Left lung (tissue), 14 donors: ENCODE data around the gene ZNF853. TPM values are rescaled to one million over a fixed set of nuclear protein-coding genes. Genes with fewer than 3 reads are reported as not detected.

Source experiments
- ATAC-seq: fragments of 200-7000 bp; cut with Tn5 transposase; one replicate; pipeline ENCODE4 v1.9.1; 2020; ENCODE audit warnings: moderate library complexity
- DNase-seq, 4 donors: peaks; one replicate each; pipeline ENCODE4 v3.0.0-alpha.2; 2013 to 2020
- H3K27ac ChIP-seq, 2 donors: fragments of 200-600 bp; sonication (generic) in 1 of 2; one replicate each; pipeline versions ENCODE4 v1.5.0 to v1.8.0; 2020 to 2021
- H3K27me3 ChIP-seq, 2 donors: fragments of 200-600 bp; sonication (generic) in 1 of 2; one replicate each; pipeline versions ENCODE4 v1.5.0 to v1.8.0; 2020 to 2021
- H3K36me3 ChIP-seq, 2 donors: fragments of 200-600 bp; sonication (generic) in 1 of 2; one replicate each; pipeline versions ENCODE4 v1.5.0 to v1.8.0; 2020 to 2021
- H3K4me1 ChIP-seq, 2 donors: fragments of 200-600 bp; one replicate each; pipeline ENCODE4 v1.8.0; 2021
- H3K4me3 ChIP-seq, 2 donors: fragments of 200-600 bp; sonication (generic) in 1 of 2; one replicate each; pipeline versions ENCODE4 v1.5.0 to v1.8.0; 2020 to 2021; ENCODE audit warnings: mild to moderate bottlenecking in 1 of 2
- H3K9me3 ChIP-seq, 2 donors: fragments of 200-600 bp; sonication (generic) in 1 of 2; one replicate each; pipeline versions ENCODE4 v1.5.0 to v1.8.0; 2020 to 2021
- intact Hi-C, 2 donors: fragments of 100-400 bp; cut with DNase I; formaldehyde crosslinking; loops; one replicate each; pipeline versions ENCODE4 v1.11.2 to v1.14.2; 2022
- long read RNA-seq, 12 donors: library from polyadenylated mRNA in 2 of 12; unstranded in 2 of 12; transcript quantifications; one replicate each; pipeline ENCODE4 v2.0.0 and lab custom pipeline, GENCODE V29; 2019 to 2026
- polyA plus RNA-seq, 6 donors: library from polyadenylated mRNA; unstranded; fragments of 120-200 nt; gene quantifications; one replicate each; pipeline ENCODE4 v1.2.1, GENCODE V29; 2013; ENCODE audit not compliant: insufficient read length in 6 of 6
- total RNA-seq, 2 donors: library from RNA; stranded (reverse); fragmentation: NEBNext Ultra II Directional; extraction: Animal tissue kit (Norgen Biotek cat#: 25700); gene quantifications; one replicate each; pipeline ENCODE4 v1.2.1, GENCODE V29; 2021
- TF ChIP-seq, protein P1 (sequence below), 2 donors: fragments of 200-600 bp; sonication (generic) in 1 of 2; IDR thresholded peaks; one replicate each; pipeline versions ENCODE4 v1.5.0 to v1.8.0; 2021; ENCODE audit warnings: antibody characterized with exemption in 2 of 2
- donor health status: DM: no; HTN: yes; CAD: no.
- donor health status: DM: no; HTN: no; CAD: no.

The ZNF853 gene
- 1 to 10 TPM; 3.4 to 3.6 TPM for total RNA-seq
- polyA plus RNA-seq: 10 to 100 TPM; 11.2 to 17.5 (median 15.5) TPM
- long read RNA-seq, donor 1, transcript ZNF853-201 (3 exons, 3,857 nt): major isoform, 6 of 16 reads
- long read RNA-seq, donor 1, partial matches to known transcripts: 0 of 16 reads
- long read RNA-seq, donor 1, other reads (novel, unspliced or antisense): 10 of 16 reads
- long read RNA-seq, donor 2, partial matches to known transcripts: 8 of 22 reads
- long read RNA-seq, donor 2, other reads (novel, unspliced or antisense): 12 of 22 reads
- long read RNA-seq, donor 3, partial matches to known transcripts: 15 of 17 reads
- long read RNA-seq, donor 3, other reads (novel, unspliced or antisense): 0 of 17 reads
- long read RNA-seq, donor 4: 0 reads
- long read RNA-seq, donor 5, partial matches to known transcripts: 0 of 11 reads
- long read RNA-seq, donor 5, other reads (novel, unspliced or antisense): 8 of 11 reads
- long read RNA-seq, donor 6, transcript ZNF853-201 (3 exons, 3,857 nt): major isoform, 5 of 29 reads
- long read RNA-seq, donor 6, partial matches to known transcripts: 19 of 29 reads
- long read RNA-seq, donor 6, other reads (novel, unspliced or antisense): 5 of 29 reads
- long read RNA-seq, donor 7, partial matches to known transcripts: 0 of 2 reads
- long read RNA-seq, donor 7, other reads (novel, unspliced or antisense): 0 of 2 reads
- long read RNA-seq, donor 8, transcript ZNF853-201 (3 exons, 3,857 nt): major isoform, 5 of 23 reads
- long read RNA-seq, donor 8, partial matches to known transcripts: 18 of 23 reads
- long read RNA-seq, donor 8, other reads (novel, unspliced or antisense): 0 of 23 reads
- long read RNA-seq, donor 9: 0 reads
- long read RNA-seq, donor 10: 0 reads
- long read RNA-seq, donor 11, transcript ZNF853-201 (3 exons, 3,857 nt): major isoform, 10 of 111 reads
- long read RNA-seq, donor 11, partial matches to known transcripts: 81 of 111 reads
- long read RNA-seq, donor 11, other reads (novel, unspliced or antisense): 20 of 111 reads
- long read RNA-seq, donor 12, partial matches to known transcripts: 18 of 30 reads
- long read RNA-seq, donor 12, other reads (novel, unspliced or antisense): 8 of 30 reads

DNA sequence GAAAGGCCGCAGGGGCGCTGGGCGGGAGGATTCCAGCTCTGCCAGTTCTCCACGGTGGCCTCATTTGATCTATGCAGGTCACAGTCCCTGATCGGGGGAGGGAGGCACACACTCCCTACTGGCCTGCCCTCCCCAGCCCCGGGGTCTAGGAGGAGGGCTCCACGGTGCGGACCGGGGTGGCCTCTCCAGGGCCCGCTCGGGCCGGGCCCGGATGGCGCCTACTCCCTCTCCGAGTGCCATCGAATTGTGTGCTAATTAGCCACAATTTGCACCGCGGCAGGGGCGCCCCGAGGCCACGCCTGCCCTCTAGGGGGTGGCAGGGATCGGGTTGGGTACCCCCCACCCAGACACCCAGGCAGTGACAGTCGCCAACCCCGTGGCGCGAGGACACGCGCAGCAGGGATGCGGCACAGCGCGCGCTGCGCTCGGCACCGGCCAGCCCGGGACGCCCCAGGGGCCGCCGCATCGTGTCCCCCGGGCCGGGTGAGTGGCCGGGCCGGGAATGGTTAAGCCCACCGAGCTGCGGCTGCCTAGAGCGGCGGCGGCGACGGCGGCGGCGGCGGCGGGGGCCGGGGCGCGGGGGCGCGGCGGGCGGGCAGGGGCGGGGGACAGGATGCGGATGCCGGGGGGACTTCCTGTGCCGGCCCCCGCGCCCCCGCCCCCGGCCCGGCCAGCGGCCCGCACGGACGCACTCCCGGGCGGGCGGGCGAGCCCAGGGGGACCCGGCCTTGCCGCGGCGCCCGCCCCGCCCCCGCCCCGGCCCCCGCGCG, at the start of gene ZNF853:
Gene ZNF853, plus strand, starts transcription at position 658 of the 770 bp plus-strand sequence. CDS start 565 bp downstream, outside the sequence.
- Histone ChIP-seq H3K9me3 (no peaks in the 10 kb centered on the region), H3K27ac (no peak within 1 kb of the TSS), H3K36me3 (no peaks in the 10 kb centered on the region), H3K27me3 (peaks cover 0 to 42% of the 10 kb centered on the region in 2 donors), H3K4me3 (peak within 1 kb of the TSS; percentile 47 to 53), H3K4me1 (peaks cover 0 to 9% of the 10 kb centered on the region in 2 donors)
- TF ChIP-seq, protein P1, sequence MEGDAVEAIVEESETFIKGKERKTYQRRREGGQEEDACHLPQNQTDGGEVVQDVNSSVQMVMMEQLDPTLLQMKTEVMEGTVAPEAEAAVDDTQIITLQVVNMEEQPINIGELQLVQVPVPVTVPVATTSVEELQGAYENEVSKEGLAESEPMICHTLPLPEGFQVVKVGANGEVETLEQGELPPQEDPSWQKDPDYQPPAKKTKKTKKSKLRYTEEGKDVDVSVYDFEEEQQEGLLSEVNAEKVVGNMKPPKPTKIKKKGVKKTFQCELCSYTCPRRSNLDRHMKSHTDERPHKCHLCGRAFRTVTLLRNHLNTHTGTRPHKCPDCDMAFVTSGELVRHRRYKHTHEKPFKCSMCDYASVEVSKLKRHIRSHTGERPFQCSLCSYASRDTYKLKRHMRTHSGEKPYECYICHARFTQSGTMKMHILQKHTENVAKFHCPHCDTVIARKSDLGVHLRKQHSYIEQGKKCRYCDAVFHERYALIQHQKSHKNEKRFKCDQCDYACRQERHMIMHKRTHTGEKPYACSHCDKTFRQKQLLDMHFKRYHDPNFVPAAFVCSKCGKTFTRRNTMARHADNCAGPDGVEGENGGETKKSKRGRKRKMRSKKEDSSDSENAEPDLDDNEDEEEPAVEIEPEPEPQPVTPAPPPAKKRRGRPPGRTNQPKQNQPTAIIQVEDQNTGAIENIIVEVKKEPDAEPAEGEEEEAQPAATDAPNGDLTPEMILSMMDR (IDR thresholded peaks at IDR 0.05): no peak
- DNase-seq: peak in 2 of 4 donors; percentile 24 to 82
- ATAC-seq: peak; percentile 17
- intact Hi-C loops: no loop called here

DNA sequence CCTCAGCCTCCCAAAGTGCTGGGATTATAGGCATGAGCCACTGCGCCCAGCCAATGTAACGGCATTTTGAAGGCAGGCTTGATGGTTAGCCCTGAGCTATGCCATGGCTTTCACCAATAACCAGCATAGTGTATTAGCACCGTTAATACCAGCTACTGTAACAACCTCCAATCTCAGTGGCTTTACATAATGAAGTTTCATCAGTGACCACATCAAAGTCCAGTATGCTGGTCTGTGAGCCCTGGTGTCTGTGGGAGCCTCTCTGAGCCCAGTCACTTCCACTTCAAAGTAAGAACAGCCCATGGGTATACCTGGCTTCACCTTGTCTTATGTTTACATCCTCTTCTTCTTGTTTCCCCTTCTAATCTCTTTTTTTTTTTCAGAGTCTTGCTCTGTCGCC, 49.8 kb upstream of the ZNF853 start:
- H3K27me3 ChIP-seq: peaks cover 0 to 8% of the 10 kb centered on the region in 2 donors
- no peak overlapping the region for H3K4me3 ChIP-seq
- intact Hi-C loops: no loop called here
- no peak for DNase-seq
- no peak overlapping the region for H3K27ac ChIP-seq
- no peaks in the 10 kb centered on the region for H3K4me1 ChIP-seq
- no peaks in the 10 kb centered on the region for H3K36me3 ChIP-seq
- no peaks in the 10 kb centered on the region for H3K9me3 ChIP-seq
- no peak for ATAC-seq
- TF ChIP-seq, protein P1 (IDR thresholded peaks at IDR 0.05): no peak

DNA sequence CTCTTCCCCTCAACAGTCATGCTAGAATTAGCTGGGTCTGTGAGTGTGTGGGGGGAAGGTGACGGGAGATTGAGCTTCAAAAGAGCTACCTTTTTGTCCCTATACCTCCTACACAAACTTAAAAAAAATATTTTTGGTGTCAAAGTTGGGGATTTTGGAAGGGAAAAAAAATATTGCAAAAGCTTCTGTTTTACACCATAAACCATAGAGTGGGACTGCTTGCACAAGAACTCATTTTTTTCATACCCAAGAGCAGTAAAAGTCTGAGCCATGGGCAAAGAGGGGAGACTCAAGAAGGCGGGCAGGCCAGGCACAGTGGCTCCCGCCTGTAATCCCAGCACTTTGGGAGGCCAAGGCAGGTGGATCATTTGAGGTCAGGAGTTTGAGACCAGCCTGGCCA, 47.5 kb upstream of the ZNF853 start:
- Histone ChIP-seq H3K4me1 (no peaks in the 10 kb centered on the region), H3K4me3 (no peak overlapping the region), H3K36me3 (no peaks in the 10 kb centered on the region), H3K27ac (no peak overlapping the region), H3K27me3 (peaks cover 0 to 16% of the 10 kb centered on the region in 2 donors), H3K9me3 (no peaks in the 10 kb centered on the region)
- no peak for ATAC-seq
- intact Hi-C loops: no loop called here
- peak in 1 of 4 donors; percentile 5 for DNase-seq
- TF ChIP-seq, protein P1 (IDR thresholded peaks at IDR 0.05): no peak

DNA sequence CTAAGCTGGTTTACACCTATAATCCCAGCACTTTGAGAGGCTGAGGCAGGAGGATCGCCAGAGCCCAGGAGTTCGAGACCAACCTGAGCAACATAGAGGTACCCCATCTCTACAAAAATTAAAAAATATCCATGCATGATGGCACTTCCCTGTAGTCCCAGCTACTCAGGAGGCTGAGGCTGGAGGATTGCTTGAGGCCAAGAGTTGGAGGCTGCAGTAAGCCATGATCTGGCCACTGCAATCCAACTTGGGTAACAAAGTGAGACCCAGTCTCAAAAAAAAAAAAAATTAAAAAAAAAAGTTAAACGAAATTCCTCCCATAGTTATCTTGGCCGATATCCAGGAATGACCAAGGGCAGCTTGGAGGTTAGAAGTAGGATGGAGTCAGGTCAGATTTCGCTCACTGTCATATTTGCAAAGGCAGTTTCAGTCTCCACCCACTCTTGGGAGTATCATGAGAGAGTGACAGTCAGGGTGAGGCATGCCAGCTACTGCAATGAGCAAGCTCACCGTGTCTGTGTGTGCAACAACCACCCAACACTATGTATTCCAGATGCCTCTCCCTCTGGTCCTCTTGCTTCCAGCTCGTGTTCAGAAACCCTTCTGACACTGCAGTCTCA, 44.1 kb upstream of the ZNF853 start:
- H3K4me3 ChIP-seq: no peak overlapping the region
- ATAC-seq: no peak
- TF ChIP-seq, protein P1 (IDR thresholded peaks at IDR 0.05): no peak
- no peaks in the 10 kb centered on the region for H3K9me3 ChIP-seq
- H3K27ac ChIP-seq: no peak overlapping the region
- intact Hi-C loops: loop anchor here in 1 of 2 donors (10.0 kb wide), 1 partner anchor 56 kb away; no protein-coding TSS in a partner anchor
- H3K27me3 ChIP-seq: peaks cover 0 to 11% of the 10 kb centered on the region in 2 donors
- peak in 1 of 4 donors; percentile 0 for DNase-seq
- H3K4me1 ChIP-seq: no peaks in the 10 kb centered on the region
- no peaks in the 10 kb centered on the region for H3K36me3 ChIP-seq
